GM19238 (cell line): ENCODE data around the gene ARTN.

Experiments
- DNase-seq: peaks from one replicate; pipeline ENCODE4 v3.0.0; 2011; ENCODE audit warnings: low spot score; ENCODE audit not compliant: insufficient read length

ARTN gene, protein sequence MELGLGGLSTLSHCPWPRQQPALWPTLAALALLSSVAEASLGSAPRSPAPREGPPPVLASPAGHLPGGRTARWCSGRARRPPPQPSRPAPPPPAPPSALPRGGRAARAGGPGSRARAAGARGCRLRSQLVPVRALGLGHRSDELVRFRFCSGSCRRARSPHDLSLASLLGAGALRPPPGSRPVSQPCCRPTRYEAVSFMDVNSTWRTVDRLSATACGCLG

GRCh38 chr1:43933386-43934100, at the start of gene ARTN:
Gene ARTN, plus strand, starts transcription at chr1:43933801. Its CDS starts 1,856 bp downstream, at chr1:43935657.
- DNase-seq: no peak

GRCh38 chr1:43885279-43885801, 48.3 kb upstream of the ARTN start:
- no peak for DNase-seq

DNA sequence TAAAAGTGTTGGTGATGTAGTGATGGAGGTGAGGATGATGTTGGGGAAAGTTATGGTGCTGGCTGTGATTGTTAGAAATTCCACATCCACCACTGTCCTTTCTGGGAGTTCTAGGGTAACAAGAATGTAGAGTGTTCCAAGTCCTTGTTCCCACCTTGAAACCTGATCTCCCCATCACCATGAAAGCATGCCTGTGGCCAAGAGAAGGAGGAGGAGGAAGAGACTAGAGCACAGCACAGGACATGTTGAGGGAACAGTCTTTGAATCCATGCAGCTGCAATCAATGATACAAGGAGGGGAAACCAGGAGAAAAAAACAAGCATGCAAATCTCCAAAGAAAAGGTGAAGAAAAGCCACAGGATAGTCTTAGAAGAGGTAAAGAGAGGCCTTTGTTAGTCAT, 45.9 kb upstream of the ARTN start:
- no peak for DNase-seq

DNA sequence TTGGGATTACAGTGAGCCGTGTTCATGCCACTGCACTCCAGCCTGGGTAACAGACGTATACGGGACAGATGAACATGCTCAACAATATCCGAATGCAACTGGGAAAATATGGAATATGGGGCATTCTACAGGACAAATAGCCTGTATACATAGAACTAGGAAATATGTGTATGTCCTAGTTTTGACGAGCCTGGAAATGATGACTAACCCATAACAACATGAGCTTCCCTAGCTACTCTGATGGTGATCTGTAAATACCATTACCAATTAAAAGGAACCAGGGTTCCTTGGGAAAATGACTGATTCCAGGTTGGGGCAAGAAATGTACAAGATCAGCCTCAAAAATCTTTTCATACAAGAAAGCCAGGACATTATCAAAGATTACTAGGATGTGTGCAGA, 42.8 kb upstream of the ARTN start:
- no peak for DNase-seq

DNA sequence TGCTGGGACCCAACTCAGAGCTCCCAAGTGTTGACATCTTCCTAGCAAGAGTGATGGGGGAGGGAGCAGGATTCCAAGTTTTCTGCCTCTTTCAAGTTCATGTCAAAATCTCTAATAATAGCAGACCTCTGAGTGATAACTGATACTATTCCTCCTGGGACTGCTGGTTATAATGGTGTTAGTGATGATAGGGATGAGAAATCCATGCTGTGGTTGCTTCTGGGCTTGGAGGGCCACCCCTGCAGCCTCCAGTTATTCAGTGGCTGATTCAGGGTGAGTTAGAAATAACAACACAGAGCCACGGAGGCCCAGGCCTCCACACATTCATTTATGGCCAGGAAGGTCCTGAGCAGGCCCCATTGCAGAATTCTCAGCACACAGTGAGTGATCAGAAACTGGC, 40.6 kb upstream of the ARTN start:
- no peak for DNase-seq

GRCh38 chr1:43898981-43899380, 34.6 kb upstream of the ARTN start:
- DNase-seq: no peak

DNA sequence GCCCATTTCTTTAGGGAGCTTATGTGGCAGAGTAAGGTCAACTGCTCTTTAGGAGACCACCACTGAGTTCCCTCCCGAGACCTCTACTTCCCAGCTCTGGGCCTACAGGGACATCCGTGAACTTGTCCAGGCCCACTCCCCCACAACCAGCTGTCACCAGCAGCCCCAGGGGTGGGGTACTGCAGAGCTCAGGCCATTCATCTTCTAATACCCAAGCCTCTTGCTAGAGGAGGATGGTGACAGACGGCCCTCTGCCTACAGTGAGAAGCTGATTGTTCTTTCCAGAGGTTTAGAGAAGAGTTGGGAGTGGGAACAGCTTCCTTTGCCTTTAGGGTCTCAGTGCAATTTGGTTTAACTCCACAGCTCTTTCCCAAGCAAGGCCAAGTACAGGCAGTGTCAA, 33.2 kb upstream of the ARTN start:
- DNase-seq: no peak

DNA sequence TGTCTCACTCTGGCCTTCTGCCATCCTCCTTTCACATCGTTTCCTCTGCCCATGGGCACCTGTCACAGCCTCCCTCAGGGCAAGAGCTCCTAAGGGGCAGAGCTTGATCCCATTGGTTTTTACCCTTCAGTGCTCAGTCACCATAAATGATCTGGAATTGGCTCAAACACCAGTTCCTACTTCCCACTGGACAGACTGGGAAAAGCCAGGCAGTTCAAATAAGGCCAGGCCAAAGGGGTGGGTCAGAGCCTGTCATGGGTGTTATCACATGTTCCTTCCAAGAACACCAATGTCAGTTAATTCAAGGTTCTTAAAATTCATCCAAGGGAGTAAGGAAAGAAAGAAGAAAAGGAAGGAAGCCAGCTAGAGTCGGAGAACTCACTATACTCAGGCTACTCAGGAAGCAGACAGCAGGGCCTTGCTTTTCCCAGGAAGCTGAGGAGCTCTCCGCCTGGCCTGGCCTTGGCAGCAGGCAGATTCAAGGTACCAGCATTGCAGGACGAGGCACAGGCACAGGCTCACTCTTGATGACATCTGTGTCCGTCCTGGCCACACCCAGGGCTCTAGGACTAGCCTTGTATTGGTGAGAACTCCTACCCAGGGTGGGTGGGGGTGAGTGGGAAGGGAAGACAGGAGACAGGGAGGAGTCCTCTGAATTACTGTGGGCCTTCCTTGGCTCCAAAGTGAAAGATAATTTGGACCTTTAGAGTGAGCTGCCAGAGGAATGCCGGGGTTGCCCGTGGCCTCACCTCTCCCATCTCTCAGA, 32.2 kb upstream of the ARTN start:
- no peak for DNase-seq

GRCh38 chr1:43902058-43902831, 31.4 kb upstream of the ARTN start:
- no peak for DNase-seq

GRCh38 chr1:43904660-43905551, 28.7 kb upstream of the ARTN start:
- no peak for DNase-seq

DNA sequence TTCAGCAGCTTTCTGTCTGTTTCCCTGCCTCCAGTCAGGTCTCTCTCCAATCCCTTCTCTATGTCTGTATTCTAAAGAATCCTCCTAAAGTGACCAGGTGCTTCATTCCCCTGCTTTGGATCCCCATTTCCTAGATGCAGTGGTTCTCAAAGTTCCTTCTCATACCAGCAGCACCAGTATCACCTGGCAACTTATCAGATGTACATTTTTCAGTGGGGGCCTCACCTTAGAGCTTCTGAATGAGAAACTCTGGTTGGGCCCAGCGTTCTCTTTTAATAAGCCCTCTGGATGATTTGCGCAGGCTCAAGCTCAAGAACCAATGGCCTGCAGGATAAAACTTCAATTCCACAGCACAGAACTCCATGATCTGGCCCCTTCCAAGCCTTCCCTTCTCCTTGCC, 25.4 kb upstream of the ARTN start:
- DNase-seq: no peak

- DNase-seq: no peak
Measured at GRCh38 chr1:43908858-43909257, 24.7 kb upstream of the ARTN start.

DNA sequence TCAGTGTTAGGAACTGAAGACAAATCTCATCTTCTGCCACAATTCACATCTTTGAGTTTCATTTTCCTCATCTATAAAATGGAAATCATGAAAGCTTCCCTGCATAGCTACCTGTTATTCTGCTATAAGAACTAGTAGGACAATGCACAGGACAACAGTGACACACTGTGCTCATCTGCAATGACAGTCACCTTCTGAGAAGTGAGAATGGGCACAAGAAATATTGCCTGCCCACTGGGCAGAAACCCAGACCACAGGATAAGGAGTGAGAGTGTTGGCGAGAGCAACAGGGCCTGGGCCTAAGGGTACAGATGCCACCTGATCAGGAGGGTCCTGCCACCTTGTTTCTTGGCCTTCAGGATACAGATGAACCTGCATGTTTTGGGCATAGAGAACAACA, 23.3 kb upstream of the ARTN start:
- DNase-seq: no peak

- no peak for DNase-seq
Measured at GRCh38 chr1:43912607-43913006, 21.0 kb upstream of the ARTN start.

DNA sequence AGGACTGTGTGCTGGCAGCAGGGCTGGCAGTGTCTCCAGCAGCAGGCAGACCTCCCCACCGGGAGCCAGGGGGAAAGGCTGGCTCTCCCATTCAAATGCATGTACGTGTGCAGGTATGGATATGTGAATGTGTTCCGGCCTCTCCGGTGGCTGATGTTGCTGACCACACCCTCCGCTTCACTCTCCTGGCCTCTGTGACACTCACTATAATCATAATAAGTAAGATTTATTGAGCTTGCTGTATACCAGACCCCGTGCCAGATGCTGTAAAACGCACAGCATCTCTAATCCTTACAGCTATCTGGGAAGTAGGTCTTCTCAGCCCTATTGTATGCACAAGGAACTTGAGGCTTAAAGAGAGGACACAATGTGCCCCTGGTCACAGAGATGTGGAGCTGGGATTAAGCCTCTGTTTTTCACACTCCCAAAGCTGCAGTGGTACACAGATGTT, 20.5 kb upstream of the ARTN start:
- DNase-seq: no peak

GRCh38 chr1:43913666-43914360, 19.8 kb upstream of the ARTN start:
- DNase-seq: no peak

- DNase-seq: no peak
Measured at GRCh38 chr1:43914576-43915525, 18.8 kb upstream of the ARTN start.

GRCh38 chr1:43919906-43920305, 13.7 kb upstream of the ARTN start:
- DNase-seq: no peak

DNA sequence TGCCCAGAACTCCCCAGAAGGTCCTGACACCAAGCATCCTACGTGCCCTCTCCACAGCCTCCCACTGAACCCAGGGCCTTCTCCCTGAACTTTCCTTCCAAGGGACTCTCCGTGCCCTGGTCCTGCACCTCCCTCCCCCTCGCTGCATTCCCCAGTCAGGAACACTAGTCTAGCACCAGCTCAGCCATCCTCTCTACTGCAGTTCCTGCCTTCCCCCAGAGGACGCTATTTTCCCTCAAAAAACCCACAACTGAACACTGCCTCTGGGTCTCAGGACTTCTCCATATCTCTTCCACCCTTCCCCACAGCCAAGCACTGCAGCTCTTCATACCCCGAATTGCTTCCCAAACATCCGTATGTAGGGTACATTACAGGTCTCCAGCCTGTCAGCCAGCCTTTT, 12.6 kb upstream of the ARTN start:
- no peak for DNase-seq
